Measurements from ENCODE around the gene SCYL1.
A peak's percentile ranks its signal among the peaks of the same experiment; 100 is the strongest.

DNA sequence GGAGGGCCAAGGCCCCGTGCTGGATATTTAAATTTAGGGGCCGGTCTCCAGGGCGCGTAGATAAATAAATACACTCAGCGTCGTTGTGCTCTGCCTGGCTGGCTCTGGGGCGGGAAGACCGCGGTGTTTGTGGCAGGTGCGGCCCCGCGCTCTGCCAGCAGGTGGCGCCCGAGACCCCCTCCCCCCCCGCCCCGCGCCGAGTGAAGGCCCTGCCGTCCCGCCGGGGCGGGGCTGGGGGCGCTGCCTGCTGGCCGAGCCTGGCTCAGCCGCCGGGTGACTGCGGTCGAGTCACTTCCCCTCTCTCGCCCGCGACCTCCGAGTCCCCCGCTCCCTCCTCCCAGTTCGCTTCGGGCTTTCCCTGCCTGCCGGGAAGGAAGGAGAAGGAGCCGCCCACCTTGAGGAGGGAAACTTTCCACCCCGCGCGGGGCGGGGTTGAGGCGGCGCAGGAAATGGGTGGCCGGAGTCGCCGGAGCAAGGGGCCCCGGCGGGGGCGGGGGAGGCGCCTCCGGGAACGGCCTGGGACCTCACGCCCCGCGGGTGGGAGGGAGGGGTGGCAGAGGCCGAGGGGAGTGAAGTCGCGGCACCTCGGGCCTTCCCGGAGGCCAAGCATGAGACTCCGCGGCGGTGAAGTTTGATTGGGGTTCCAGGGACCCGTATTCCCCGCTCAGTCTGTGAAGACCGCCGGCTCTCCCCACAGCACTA, 49.4 kb downstream of the SCYL1 start:
- TF ChIP-seq, protein P1, sequence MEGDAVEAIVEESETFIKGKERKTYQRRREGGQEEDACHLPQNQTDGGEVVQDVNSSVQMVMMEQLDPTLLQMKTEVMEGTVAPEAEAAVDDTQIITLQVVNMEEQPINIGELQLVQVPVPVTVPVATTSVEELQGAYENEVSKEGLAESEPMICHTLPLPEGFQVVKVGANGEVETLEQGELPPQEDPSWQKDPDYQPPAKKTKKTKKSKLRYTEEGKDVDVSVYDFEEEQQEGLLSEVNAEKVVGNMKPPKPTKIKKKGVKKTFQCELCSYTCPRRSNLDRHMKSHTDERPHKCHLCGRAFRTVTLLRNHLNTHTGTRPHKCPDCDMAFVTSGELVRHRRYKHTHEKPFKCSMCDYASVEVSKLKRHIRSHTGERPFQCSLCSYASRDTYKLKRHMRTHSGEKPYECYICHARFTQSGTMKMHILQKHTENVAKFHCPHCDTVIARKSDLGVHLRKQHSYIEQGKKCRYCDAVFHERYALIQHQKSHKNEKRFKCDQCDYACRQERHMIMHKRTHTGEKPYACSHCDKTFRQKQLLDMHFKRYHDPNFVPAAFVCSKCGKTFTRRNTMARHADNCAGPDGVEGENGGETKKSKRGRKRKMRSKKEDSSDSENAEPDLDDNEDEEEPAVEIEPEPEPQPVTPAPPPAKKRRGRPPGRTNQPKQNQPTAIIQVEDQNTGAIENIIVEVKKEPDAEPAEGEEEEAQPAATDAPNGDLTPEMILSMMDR (IDR thresholded peaks at IDR 0.05) = peak; percentile 50 to 98 (median 63)
- TF ChIP-seq EP300 (IDR thresholded peaks at IDR 0.05) (no peak), POLR2A (IDR thresholded peaks at IDR 0.05) (peak in 1 of 2 donors; percentile 34), POLR2AphosphoS5 (IDR thresholded peaks at IDR 0.05) (peak; percentile 34 to 84 (median 56))
